ENCODE measurements around the gene GIPC2.

- TF ChIP-seq CTCF (IDR thresholded peaks at IDR 0.05), result no peak
- TF ChIP-seq POLR2A (IDR thresholded peaks at IDR 0.05), result no peak
- TF ChIP-seq EP300 (IDR thresholded peaks at IDR 0.05), result no peak
Measured at GRCh38 chr1:78003882-78004718, 41.7 kb upstream of the GIPC2 start.

All from suprapubic skin (tissue), 3 donors.